Loucy (cell line): ENCODE data around the gene SLC35F3.
"Not testable (repeated sequence)": the region's sequence is repeated elsewhere in the genome, so short reads cannot be mapped to it uniquely, and the experiment has no call there.

Experiments used
- H2AFZ ChIP-seq: fragments of 200-600 bp; sonication (generic); 2 replicates; pipeline ENCODE4 v1.6.0; 2016; ENCODE audit warnings: antibody characterized with exemption, mild to moderate bottlenecking, low read length, moderate library complexity
- H3F3A ChIP-seq: fragments of 200-600 bp; 2 replicates; pipeline ENCODE4 v1.6.0; 2016; ENCODE audit warnings: antibody characterized with exemption, low read depth, mild to moderate bottlenecking
- H3K27me3 ChIP-seq: fragments of 200-600 bp; sonication (generic); 2 replicates; pipeline ENCODE4 v1.6.1; 2014; ENCODE audit warnings: low read length, mild to moderate bottlenecking; ENCODE audit not compliant: insufficient read depth, poor library complexity, severe bottlenecking
- H3K36me3 ChIP-seq: fragments of 200-600 bp; sonication (generic); 2 replicates; pipeline ENCODE4 v1.6.1; 2016; ENCODE audit warnings: low read length; ENCODE audit not compliant: insufficient read depth
- H3K4me1 ChIP-seq: fragments of 200-600 bp; sonication (generic); 2 replicates; pipeline ENCODE4 v1.5.1; 2014; ENCODE audit warnings: low read length, mild to moderate bottlenecking; ENCODE audit not compliant: insufficient read depth, poor library complexity, severe bottlenecking
- H3K4me2 ChIP-seq: fragments of 200-600 bp; sonication (generic); 2 replicates; pipeline ENCODE4 v1.6.0; 2014; ENCODE audit warnings: antibody characterized with exemption, low read length, low read depth, mild to moderate bottlenecking; ENCODE audit not compliant: poor library complexity, severe bottlenecking
- H3K4me3 ChIP-seq: fragments of 200-600 bp; sonication (generic); 2 replicates; pipeline ENCODE4 v1.5.1; 2014; ENCODE audit warnings: low read length, mild to moderate bottlenecking, mixed read lengths; ENCODE audit not compliant: poor library complexity, severe bottlenecking
- H3K79me2 ChIP-seq: fragments of 200-600 bp; sonication (generic); 2 replicates; pipeline ENCODE4 v1.6.1; 2014; ENCODE audit warnings: low read length; ENCODE audit not compliant: insufficient read depth
- H3K9ac ChIP-seq: fragments of 200-600 bp; sonication (generic); 2 replicates; pipeline ENCODE4 v1.6.0; 2014; ENCODE audit warnings: mild to moderate bottlenecking, low read depth, low read length, moderate library complexity; ENCODE audit not compliant: poor library complexity, severe bottlenecking
- H3K9me2 ChIP-seq: fragments of 200-600 bp; sonication (generic); replicated peaks from 2 replicates; pipeline ENCODE4 v1.6.1; 2016; ENCODE audit warnings: low read depth, low read length, mixed read lengths
- H3K9me3 ChIP-seq: fragments of 200-600 bp; sonication (generic); 2 replicates; pipeline ENCODE4 v1.6.1; 2014; ENCODE audit warnings: mild to moderate bottlenecking, antibody characterized with exemption, low read length, low read depth; ENCODE audit not compliant: insufficient read depth
- H4K20me1 ChIP-seq: fragments of 200-600 bp; sonication (generic); 2 replicates; pipeline ENCODE4 v1.6.0; 2014; ENCODE audit warnings: antibody characterized with exemption, low read length, mild to moderate bottlenecking; ENCODE audit not compliant: insufficient read depth, poor library complexity, severe bottlenecking
- CTCF ChIP-seq: fragments of 200-600 bp; sonication (generic); conservative IDR thresholded peaks from 2 replicates; pipeline ENCODE4 v1.5.1; 2014; ENCODE audit warnings: mild to moderate bottlenecking, antibody characterized with exemption, low read length
- EZH2phosphoT487 ChIP-seq: fragments of 200-600 bp; IDR thresholded peaks from 2 replicates; pipeline ENCODE4 v1.6.1; 2018; ENCODE audit warnings: antibody characterized with exemption, mild to moderate bottlenecking, moderate library complexity, borderline replicate concordance

SLC35F3 gene

GRCh38 chr1:234173968-234174367 is 269.5 kb downstream of the SLC35F3 start:
- Histone ChIP-seq H3K27me3 (no peaks in the 10 kb centered on the region), H3K9ac (peak overlapping the region; percentile 45), H3K9me3 (peaks cover 14% of the 10 kb centered on the region; the same call in 1 of the 2 replicates), H3K79me2 (no peaks in the 10 kb centered on the region), H3K4me3 (no peak overlapping the region), H4K20me1 (no peaks in the 10 kb centered on the region), H2AFZ (peak overlapping the region; percentile 74), H3K4me1 (peaks cover 52% of the 10 kb centered on the region), H3K4me2 (no peak overlapping the region), H3K9me2 (no peaks in the 10 kb centered on the region), H3K36me3 (no peaks in the 10 kb centered on the region), H3F3A (peaks cover 13% of the 10 kb centered on the region)
- no peak for TF ChIP-seq EZH2phosphoT487
- no peak for TF ChIP-seq CTCF

- Histone ChIP-seq H3K79me2 (no peaks in the 10 kb centered on the region), H3K4me2 (no peak overlapping the region), H3K36me3 (no peaks in the 10 kb centered on the region), H3K9me2 (no peaks in the 10 kb centered on the region), H2AFZ (no peak overlapping the region), H3K4me3 (no peak overlapping the region), H4K20me1 (no peaks in the 10 kb centered on the region), H3K4me1 (peaks cover 38% of the 10 kb centered on the region), H3K27me3 (no peaks in the 10 kb centered on the region), H3F3A (peaks cover 13% of the 10 kb centered on the region), H3K9ac (no peak overlapping the region), H3K9me3 (peaks cover 14% of the 10 kb centered on the region; the same call in 1 of the 2 replicates)
- no peak for TF ChIP-seq EZH2phosphoT487
- no peak for TF ChIP-seq CTCF
Measured at GRCh38 chr1:234175363-234175762, 270.9 kb downstream of the SLC35F3 start.

- TF ChIP-seq EZH2phosphoT487 = no peak
- TF ChIP-seq CTCF = no peak
- Histone ChIP-seq H3F3A (peaks cover 12% of the 10 kb centered on the region), H3K27me3 (no peaks in the 10 kb centered on the region)
Measured at GRCh38 chr1:234176000-234176399, 271.5 kb downstream of the SLC35F3 start.

GRCh38 chr1:234176847-234177246 is 272.4 kb downstream of the SLC35F3 start:
- H3K4me2 ChIP-seq, H3K9ac ChIP-seq: not testable (repeated sequence)

More at GRCh38 chr1:234176000-234176399, 271.5 kb downstream of the SLC35F3 start:
- Histone ChIP-seq H3K79me2 (no peaks in the 10 kb centered on the region), H3K4me2 (no peak overlapping the region), H3K9me3 (peaks cover 14% of the 10 kb centered on the region; the same call in 1 of the 2 replicates), H3K9ac (no peak overlapping the region), H2AFZ (no peak overlapping the region), H3K4me1 (peaks cover 34% of the 10 kb centered on the region), H3K9me2 (no peaks in the 10 kb centered on the region), H4K20me1 (no peaks in the 10 kb centered on the region), H3K36me3 (no peaks in the 10 kb centered on the region), H3K4me3 (no peak overlapping the region)

More at GRCh38 chr1:234176847-234177246, 272.4 kb downstream of the SLC35F3 start:
- Histone ChIP-seq H3K4me1 (peaks cover 25% of the 10 kb centered on the region), H3K9me3 (peaks cover 14% of the 10 kb centered on the region; the same call in 1 of the 2 replicates)
- H3K79me2 ChIP-seq, H4K20me1 ChIP-seq, H2AFZ ChIP-seq, H3K9me2 ChIP-seq, H3K27me3 ChIP-seq, H3K4me3 ChIP-seq, H3F3A ChIP-seq, H3K36me3 ChIP-seq: not testable (repeated sequence)
